GM18951 (cell line): ENCODE data around the gene INPP4A.

ENCODE experiments used
- POLR2A ChIP-seq: IDR thresholded peaks from 4 replicates; pipeline ENCODE4 v1.6.1; 2011; ENCODE audit warnings: mild to moderate bottlenecking; ENCODE audit not compliant: insufficient read length, insufficient read depth; ENCODE audit errors: extremely low read depth
- in situ Hi-C: fragments of 300-500 bp; cut with MboI; formaldehyde crosslinking; loops from one replicate; pipeline ENCODE4 v1.12.0; 2022; ENCODE audit warnings: low sequenced_read_pairs, mixed read lengths, inconsistent platforms; ENCODE audit not compliant: unreplicated experiment

INPP4A gene

DNA sequence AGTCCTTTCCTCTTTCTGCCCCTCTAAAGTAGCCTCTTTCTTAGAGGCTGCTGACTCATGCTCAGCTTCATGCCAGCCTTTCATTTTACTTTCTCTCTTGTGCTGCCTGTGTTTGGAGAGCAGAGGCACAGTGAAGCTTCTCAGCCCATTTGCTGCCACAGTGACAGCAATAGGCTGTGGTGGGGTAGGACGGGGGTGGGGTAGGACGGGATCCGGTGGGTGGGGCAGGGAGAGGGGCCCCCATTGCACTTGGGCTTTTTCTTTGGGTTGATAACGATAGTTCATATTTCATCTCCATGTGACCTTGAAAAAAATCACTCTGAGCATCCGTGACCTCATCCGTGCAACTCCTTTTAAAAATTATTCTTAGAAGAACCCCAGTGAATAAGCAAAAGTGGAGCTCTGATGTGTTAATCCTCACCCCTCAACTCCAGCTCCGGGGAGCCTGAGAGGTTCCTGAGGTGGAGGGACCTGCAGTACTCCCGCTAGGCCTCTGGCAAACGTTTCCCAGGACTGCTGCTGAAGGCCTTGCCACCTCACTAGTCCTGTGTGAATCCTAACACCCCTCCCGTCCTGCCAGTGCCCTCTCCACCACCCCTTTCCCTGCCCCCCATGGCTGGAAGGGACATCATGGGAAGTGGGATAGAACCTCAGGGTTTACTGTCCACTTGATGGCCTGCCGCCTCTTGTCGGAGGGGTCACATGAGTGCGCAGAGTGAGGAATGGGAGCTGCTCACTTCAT, 70.8 kb downstream of the INPP4A start:
- in situ Hi-C loops, result no loop called here
- no peak for TF ChIP-seq POLR2A

DNA sequence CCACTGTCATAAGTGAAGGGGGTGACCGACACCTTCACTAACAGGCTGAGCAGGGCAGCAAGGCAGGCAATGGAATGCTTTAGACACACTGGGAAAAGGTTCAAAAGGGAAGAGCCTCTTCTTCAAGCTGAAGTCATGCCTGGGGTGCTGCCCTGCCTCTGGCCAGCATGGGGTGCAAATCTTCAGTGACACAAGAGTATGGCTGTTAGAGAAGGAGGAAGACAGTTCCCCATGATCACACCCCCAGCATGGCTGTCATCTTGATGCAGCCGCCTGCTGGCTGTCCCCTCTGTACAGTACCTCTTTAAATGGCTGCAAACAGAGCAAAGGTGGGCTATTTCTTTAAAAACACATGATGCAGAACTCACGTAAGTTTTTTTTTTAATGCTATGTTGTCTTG, 71.9 kb downstream of the INPP4A start:
- TF ChIP-seq POLR2A, result no peak
- in situ Hi-C loops, result no loop called here

DNA sequence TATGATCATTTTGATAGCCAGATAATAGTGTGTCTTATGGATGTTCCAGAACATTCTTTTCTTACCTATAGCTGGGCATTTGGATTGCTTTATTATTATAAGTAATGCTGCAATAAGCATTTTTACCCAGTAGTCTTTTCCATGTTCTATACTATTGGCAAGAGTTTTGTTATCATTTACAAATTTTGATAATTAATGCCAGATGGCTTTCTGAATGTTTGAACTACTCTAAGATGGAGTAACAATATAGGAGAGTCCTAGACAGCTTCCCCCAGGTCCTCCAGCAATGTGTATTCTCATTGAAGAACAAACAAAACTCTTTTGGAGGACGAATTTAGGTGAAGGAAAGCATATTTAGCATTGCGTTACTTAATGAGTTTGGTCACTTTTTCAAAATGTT, 73.0 kb downstream of the INPP4A start:
- in situ Hi-C loops, result no loop called here

DNA sequence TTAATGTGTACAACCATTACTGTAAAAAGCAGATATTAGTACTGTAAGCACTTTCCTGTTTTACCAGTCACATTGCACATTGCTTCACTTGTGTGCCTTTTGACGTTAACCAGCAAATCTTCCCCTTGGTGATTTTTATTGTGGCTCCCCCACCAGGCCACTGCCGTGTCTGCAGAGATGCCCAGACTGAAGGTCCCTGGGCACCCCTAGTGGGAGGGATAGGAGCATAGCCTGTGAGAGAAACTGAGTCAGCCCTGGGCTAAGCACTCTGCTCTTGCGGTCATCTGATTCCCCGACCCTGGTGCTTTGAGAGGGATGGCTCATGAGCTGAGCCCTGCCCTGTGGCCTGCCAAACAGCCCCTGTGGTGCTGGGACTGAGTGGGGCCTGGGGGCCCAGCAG, 73.4 kb downstream of the INPP4A start:
- TF ChIP-seq POLR2A, result no peak
- in situ Hi-C loops, result no loop called here

More for the DNA sequence above, 73.0 kb downstream of the INPP4A start:
- no peak for TF ChIP-seq POLR2A

DNA sequence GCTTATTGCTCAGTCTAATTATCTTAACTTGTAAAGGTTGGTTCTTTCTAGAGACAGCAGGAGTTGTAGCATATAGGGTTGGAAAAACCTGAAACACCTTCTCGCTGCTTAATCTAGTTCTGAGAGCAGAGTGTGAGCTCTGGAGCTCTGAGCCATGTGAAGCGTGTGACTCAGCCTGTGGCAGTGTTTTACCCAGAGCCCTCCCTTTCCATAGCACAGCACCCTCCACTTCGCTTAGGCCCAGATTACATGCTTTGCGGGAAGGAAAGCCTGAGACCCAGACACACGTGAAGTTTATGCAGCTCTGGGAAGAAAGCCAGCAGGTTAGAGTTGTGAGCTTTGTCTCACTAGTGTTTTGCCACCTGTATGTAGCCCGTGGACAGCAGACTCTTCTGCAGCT, 74.5 kb downstream of the INPP4A start:
- in situ Hi-C loops, result no loop called here
- TF ChIP-seq POLR2A, result no peak

DNA sequence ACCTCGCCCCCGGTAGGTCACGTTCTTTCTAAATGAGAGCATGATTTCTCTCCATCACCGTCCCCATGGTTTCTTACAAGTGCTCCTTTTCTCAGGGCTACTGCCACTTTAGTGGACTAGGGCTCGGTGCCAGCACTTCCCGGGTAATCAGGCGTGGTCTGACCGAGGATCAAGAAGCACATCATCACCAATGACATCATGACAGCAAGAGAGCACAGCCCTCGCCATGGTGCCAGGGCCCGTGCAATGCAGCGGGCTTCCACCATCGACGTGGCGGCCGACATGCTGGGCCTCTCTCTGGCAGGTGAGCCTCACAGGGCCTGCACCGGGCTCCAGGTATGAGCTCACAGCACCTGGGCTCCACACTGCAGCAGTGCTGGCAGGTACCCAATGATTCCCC, 75.2 kb downstream of the INPP4A start:
- in situ Hi-C loops, result no loop called here
- no peak for TF ChIP-seq POLR2A

DNA sequence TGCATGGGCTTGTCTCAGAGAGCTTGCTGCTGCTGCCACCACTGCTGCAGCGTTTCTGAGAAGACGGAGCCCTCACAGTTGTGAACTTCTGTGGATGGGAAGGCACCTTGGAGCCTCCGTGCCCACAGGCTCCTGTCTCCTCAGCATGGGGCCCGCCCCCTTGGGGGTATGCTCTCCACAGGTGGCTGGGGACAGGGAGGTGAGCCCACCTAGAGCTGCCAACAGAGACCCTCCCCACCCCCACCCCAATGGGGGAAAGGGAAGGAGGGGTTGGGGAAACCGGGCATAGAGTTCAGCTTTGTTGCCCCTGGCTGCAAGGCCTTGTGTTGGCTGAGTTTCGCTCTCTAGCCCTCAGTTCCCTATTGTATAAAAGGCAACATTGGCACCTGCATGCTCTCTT, 76.1 kb downstream of the INPP4A start:
- in situ Hi-C loops, result no loop called here
- TF ChIP-seq POLR2A, result no peak

DNA sequence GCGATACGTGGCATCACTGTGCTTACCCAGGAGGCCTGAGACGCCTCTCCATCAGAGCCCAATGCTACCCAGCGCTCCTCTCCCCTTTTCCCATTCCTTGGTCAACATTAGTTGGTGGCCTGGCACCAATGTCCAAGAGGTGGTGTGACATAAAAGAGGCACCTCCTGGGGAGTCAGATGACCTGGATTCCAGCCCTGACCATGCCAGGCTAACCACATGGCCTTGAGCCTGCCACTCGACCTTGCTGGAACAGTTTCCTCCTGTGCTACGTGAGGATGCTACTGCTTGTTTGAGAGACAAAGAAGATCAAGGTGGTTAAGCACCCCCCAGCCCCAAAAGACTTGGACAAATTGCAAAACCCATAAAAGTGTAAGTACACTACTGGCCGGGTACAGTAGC, 76.6 kb downstream of the INPP4A start:
- TF ChIP-seq POLR2A, result no peak
- in situ Hi-C loops, result no loop called here

DNA sequence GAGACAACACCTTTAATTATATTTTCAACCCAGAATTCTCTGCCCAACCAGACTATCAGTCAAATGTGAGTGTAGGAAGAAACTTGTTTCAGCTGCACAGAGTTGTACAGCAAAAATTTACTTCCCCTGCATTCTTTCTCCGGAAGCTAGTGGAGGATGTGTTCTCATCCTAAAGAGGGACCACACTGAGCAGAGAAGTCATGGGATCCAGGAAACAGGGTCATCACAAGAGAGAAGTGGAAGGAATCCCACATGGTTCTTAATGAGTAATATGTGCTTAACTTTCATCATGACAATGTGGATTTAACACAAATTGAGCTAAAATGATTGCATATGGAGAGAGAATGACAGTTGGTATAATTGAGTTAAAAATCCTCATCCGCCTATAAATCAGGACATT, 78.2 kb downstream of the INPP4A start:
- in situ Hi-C loops, result no loop called here

DNA sequence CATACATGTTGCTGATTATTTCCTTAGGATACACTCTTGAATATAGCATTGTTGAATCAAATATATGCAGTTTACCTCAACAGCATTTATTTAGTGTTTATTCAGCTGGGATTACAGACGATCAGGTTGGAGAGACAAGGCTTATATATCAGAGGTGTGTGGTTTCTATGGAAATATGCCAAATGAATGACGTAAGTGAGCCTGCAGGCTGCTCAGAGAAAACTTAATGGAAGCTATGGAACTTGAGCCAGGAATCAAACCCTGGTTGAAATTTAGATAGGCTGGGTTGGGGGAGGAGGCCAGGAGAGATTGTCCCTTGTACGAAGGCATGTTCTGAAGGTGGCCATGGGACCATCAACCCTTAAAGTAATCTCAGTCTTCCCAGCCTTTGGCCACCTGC, 79.5 kb downstream of the INPP4A start:
- in situ Hi-C loops, result no loop called here
- no peak for TF ChIP-seq POLR2A

More for the DNA sequence above, 78.2 kb downstream of the INPP4A start:
- no peak for TF ChIP-seq POLR2A

DNA sequence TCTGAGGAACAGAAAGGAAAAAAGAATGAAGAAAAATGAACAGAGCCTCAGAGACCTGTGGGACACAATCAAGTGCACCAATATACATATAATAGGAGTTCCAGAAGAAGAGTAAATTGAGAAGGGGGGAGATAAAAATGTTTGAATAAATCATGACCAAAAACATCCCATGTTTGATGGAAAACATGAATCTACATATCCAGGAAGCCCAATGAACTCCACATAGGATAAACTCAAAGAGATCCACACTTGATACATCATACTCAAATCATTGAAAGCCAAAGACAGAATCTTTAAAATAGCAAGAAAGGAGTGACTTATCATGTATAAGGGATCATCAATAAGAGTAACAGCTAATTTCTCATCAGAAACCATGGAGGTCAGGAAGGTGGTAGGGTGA, 83.7 kb downstream of the INPP4A start:
- TF ChIP-seq POLR2A, result no peak
- in situ Hi-C loops, result no loop called here

DNA sequence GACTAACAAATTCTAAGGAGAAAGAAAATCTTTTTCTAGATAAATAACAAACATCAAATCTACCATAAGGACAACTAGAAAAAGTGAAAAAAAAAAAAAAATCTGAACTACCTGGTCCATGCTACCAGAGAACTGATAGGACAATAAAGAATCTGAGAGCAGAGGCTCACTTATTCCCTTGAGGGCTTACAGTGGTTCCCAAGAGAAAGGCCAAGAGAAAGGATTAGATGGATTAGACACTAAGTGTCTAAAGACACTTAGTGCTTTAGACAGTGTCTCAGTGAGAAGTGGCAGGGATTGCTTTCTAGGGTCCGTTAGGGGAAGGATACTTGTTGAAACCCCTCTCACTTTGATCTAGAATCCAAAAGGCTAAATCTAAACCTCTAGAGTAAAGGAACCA, 85.5 kb downstream of the INPP4A start:
- no peak for TF ChIP-seq POLR2A
- in situ Hi-C loops, result no loop called here

DNA sequence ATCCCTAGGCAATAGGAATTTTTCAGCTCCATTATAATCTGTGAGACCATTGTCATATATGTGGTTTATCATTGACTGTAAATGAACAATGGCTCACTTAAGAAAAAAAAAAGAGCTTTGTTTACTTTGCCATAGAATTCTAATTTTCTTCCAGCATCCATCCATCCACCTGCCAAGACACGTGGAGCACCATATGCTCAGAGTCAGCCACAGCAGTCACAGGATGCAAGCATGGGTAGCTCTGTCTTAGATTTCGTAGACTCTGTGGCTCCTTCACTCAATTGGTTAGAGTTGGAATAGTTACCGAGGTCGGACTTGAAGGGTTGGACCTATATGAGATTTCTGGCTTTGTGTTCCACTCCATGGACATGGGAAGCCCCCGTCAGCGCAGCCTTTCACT, 88.1 kb downstream of the INPP4A start:
- no peak for TF ChIP-seq POLR2A
- in situ Hi-C loops, result no loop called here

DNA sequence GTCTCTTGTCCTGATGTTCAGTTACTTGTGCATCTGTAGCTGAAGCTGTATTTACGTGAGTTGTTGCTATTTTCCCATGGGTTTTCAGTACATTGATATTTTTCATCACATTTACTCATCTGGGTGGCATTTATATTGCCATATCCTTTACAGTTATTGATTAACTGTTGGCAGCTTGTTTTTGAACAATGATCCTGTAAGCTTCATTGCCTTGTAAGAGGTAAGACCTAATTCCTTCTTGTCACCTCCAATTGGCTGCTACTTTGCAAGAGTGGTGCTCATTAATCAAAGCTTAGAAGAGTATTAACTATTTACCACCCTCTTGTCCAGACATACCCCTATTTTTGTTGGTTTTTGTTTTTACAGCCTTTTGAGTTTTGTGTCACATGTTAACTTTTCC, 88.9 kb downstream of the INPP4A start:
- TF ChIP-seq POLR2A, result no peak
- in situ Hi-C loops, result no loop called here

DNA sequence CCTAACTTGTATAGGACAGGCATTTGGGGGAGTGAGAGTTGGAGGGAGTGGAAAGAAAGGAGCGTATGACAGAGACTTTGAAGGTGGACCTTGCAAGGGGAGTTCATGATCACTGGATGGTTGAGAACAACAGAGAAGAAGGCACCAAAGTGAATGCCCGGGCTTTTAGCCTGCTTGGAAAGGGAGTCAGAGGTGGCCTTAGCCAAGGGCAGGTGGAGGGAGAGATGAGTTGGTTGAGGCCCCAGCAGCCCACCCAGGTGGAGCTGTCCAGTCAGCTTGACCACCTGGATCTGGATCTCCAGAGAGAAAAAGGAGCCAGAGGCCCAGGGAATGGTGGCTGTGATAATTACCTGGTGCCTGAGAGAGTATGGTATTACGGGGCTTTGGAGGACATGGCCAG, 90.1 kb downstream of the INPP4A start:
- in situ Hi-C loops, result no loop called here
- TF ChIP-seq POLR2A, result no peak
